Measurements from ENCODE around the gene CRB1. TPM values are rescaled to one million over a fixed set of nuclear protein-coding genes. Genes with fewer than 3 reads are reported as not detected.

CRB1 gene
- polyA plus RNA-seq, 1 donor from 2014 or later: 2.3 TPM

- TF ChIP-seq MXI1 (conservative IDR thresholded peaks at IDR 0.05; ENCODE audit: poor library complexity, severe bottlenecking) (no peak), POLR2AphosphoS5 (IDR thresholded peaks at IDR 0.05) (no peak), EZH2 (IDR thresholded peaks at IDR 0.05; ENCODE audit: borderline replicate concordance, insufficient read depth, low read length, poor library complexity, severe bottlenecking) (no peak), TAF1 (IDR thresholded peaks at IDR 0.05; ENCODE audit: low read depth) (no peak), EP300 (conservative IDR thresholded peaks at IDR 0.05; ENCODE audit: poor library complexity, severe bottlenecking) (no peak), SMC3 (conservative IDR thresholded peaks at IDR 0.05; ENCODE audit: poor library complexity) (no peak), RAD21 (conservative IDR thresholded peaks at IDR 0.05) (no peak)
- TF ChIP-seq, protein P1, sequence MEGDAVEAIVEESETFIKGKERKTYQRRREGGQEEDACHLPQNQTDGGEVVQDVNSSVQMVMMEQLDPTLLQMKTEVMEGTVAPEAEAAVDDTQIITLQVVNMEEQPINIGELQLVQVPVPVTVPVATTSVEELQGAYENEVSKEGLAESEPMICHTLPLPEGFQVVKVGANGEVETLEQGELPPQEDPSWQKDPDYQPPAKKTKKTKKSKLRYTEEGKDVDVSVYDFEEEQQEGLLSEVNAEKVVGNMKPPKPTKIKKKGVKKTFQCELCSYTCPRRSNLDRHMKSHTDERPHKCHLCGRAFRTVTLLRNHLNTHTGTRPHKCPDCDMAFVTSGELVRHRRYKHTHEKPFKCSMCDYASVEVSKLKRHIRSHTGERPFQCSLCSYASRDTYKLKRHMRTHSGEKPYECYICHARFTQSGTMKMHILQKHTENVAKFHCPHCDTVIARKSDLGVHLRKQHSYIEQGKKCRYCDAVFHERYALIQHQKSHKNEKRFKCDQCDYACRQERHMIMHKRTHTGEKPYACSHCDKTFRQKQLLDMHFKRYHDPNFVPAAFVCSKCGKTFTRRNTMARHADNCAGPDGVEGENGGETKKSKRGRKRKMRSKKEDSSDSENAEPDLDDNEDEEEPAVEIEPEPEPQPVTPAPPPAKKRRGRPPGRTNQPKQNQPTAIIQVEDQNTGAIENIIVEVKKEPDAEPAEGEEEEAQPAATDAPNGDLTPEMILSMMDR (IDR thresholded peaks at IDR 0.05; ENCODE audit: poor library complexity, severe bottlenecking): no peak
- TF ChIP-seq, protein P2, sequence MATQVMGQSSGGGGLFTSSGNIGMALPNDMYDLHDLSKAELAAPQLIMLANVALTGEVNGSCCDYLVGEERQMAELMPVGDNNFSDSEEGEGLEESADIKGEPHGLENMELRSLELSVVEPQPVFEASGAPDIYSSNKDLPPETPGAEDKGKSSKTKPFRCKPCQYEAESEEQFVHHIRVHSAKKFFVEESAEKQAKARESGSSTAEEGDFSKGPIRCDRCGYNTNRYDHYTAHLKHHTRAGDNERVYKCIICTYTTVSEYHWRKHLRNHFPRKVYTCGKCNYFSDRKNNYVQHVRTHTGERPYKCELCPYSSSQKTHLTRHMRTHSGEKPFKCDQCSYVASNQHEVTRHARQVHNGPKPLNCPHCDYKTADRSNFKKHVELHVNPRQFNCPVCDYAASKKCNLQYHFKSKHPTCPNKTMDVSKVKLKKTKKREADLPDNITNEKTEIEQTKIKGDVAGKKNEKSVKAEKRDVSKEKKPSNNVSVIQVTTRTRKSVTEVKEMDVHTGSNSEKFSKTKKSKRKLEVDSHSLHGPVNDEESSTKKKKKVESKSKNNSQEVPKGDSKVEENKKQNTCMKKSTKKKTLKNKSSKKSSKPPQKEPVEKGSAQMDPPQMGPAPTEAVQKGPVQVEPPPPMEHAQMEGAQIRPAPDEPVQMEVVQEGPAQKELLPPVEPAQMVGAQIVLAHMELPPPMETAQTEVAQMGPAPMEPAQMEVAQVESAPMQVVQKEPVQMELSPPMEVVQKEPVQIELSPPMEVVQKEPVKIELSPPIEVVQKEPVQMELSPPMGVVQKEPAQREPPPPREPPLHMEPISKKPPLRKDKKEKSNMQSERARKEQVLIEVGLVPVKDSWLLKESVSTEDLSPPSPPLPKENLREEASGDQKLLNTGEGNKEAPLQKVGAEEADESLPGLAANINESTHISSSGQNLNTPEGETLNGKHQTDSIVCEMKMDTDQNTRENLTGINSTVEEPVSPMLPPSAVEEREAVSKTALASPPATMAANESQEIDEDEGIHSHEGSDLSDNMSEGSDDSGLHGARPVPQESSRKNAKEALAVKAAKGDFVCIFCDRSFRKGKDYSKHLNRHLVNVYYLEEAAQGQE (IDR thresholded peaks at IDR 0.05; ENCODE audit: borderline replicate concordance): no peak
These were observed 9.1 kb downstream of the CRB1 start for GRCh38 chr1:197277166-197277565.

GRCh38 chr1:197284325-197284724 is 16.3 kb downstream of the CRB1 start:
- Histone ChIP-seq H2AFZ (ENCODE audit: low read depth, low read length) (no peak overlapping the region), H3K9ac (ENCODE audit: low read length) (no peak overlapping the region), H3F3A (ENCODE audit: insufficient read depth, low read length, poor library complexity, severe bottlenecking) (no peaks in the 10 kb centered on the region), H3K27me3 (ENCODE audit: insufficient read depth, low read depth, low read length) (no peaks in the 10 kb centered on the region), H3K79me2 (replicated peaks; ENCODE audit: insufficient read depth, low read length) (no peaks in the 10 kb centered on the region), H4K20me1 (ENCODE audit: insufficient read depth) (no peaks in the 10 kb centered on the region), H3K9me2 (ENCODE audit: insufficient read depth, low read length) (no peaks in the 10 kb centered on the region), H3K4me3 (ENCODE audit: low read length) (no peak overlapping the region), H3K27ac (ENCODE audit: low read length) (no peak overlapping the region), H3K4me2 (ENCODE audit: low read length) (no peak overlapping the region), H3K9me3 (ENCODE audit: low read length) (no peaks in the 10 kb centered on the region), H3K36me3 (ENCODE audit: insufficient read depth, low read length) (no peaks in the 10 kb centered on the region)
- TF ChIP-seq POLR2AphosphoS5 (IDR thresholded peaks at IDR 0.05) (no peak), MXI1 (conservative IDR thresholded peaks at IDR 0.05; ENCODE audit: poor library complexity, severe bottlenecking) (no peak)

More at GRCh38 chr1:197277166-197277565, 9.1 kb downstream of the CRB1 start:
- no peaks in the 10 kb centered on the region for H3K36me3 ChIP-seq (ENCODE audit: insufficient read depth, low read length)
- H3K4me2 ChIP-seq (ENCODE audit: low read length): no peak overlapping the region
- no peaks in the 10 kb centered on the region for H3K9me2 ChIP-seq (ENCODE audit: insufficient read depth, low read length)
- no peaks in the 10 kb centered on the region for H4K20me1 ChIP-seq (ENCODE audit: insufficient read depth)
- H3K9ac ChIP-seq (ENCODE audit: low read length): no peak overlapping the region
- H3F3A ChIP-seq (ENCODE audit: insufficient read depth, low read length, poor library complexity, severe bottlenecking): no peaks in the 10 kb centered on the region
- H3K27ac ChIP-seq (ENCODE audit: low read length): no peak overlapping the region
- H3K27me3 ChIP-seq (ENCODE audit: insufficient read depth, low read depth, low read length): no peaks in the 10 kb centered on the region
- H3K9me3 ChIP-seq (ENCODE audit: low read length): no peaks in the 10 kb centered on the region
- H3K79me2 ChIP-seq (replicated peaks; ENCODE audit: insufficient read depth, low read length): peaks cover 5% of the 10 kb centered on the region
- H3K4me3 ChIP-seq (ENCODE audit: low read length): no peak overlapping the region
- H2AFZ ChIP-seq (ENCODE audit: low read depth, low read length): no peak overlapping the region

DNA sequence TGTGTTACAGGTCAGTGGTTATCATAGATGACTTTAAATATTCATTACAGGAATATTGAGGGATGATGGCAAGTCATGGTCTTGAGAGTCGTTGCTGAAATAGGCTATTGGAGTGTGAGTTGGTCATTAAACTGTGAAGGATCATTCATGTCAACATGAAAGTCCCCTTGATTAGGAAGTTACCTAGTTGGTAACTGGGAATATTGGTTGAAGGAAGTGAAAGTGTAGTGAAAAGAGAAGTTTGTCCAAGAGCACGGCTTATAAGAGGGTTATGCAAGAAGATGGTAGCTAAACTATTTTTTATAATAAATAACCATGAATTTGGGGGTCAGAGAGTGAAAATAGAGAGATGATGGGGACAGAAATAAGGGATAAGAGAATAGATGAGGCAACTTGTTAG is 16.9 kb downstream of the CRB1 start:
- no peaks in the 10 kb centered on the region for H4K20me1 ChIP-seq (ENCODE audit: insufficient read depth)
- no peaks in the 10 kb centered on the region for H3K79me2 ChIP-seq (replicated peaks; ENCODE audit: insufficient read depth, low read length)
- no peaks in the 10 kb centered on the region for H3K27me3 ChIP-seq (ENCODE audit: insufficient read depth, low read depth, low read length)
- no peak overlapping the region for H3K4me2 ChIP-seq (ENCODE audit: low read length)
- TF ChIP-seq TAF1 (IDR thresholded peaks at IDR 0.05; ENCODE audit: low read depth): no peak
- no peak for TF ChIP-seq EP300 (conservative IDR thresholded peaks at IDR 0.05; ENCODE audit: poor library complexity, severe bottlenecking)
- TF ChIP-seq MXI1 (conservative IDR thresholded peaks at IDR 0.05; ENCODE audit: poor library complexity, severe bottlenecking): no peak
- TF ChIP-seq POLR2AphosphoS5 (IDR thresholded peaks at IDR 0.05): no peak
- no peak for TF ChIP-seq SMC3 (conservative IDR thresholded peaks at IDR 0.05; ENCODE audit: poor library complexity)
- TF ChIP-seq, protein P2 (IDR thresholded peaks at IDR 0.05; ENCODE audit: borderline replicate concordance): no peak
- TF ChIP-seq, protein P1 (IDR thresholded peaks at IDR 0.05; ENCODE audit: poor library complexity, severe bottlenecking): no peak
- TF ChIP-seq EZH2 (IDR thresholded peaks at IDR 0.05; ENCODE audit: borderline replicate concordance, insufficient read depth, low read length, poor library complexity, severe bottlenecking): no peak
- no peak for TF ChIP-seq RAD21 (conservative IDR thresholded peaks at IDR 0.05)
- no peak overlapping the region for H3K27ac ChIP-seq (ENCODE audit: low read length)
- H3K9me2 ChIP-seq (ENCODE audit: insufficient read depth, low read length): no peaks in the 10 kb centered on the region
- no peak overlapping the region for H3K9ac ChIP-seq (ENCODE audit: low read length)
- no peaks in the 10 kb centered on the region for H3K36me3 ChIP-seq (ENCODE audit: insufficient read depth, low read length)
- no peaks in the 10 kb centered on the region for H3K9me3 ChIP-seq (ENCODE audit: low read length)
- no peak overlapping the region for H3K4me3 ChIP-seq (ENCODE audit: low read length)
- no peak overlapping the region for H2AFZ ChIP-seq (ENCODE audit: low read depth, low read length)
- H3F3A ChIP-seq (ENCODE audit: insufficient read depth, low read length, poor library complexity, severe bottlenecking): no peaks in the 10 kb centered on the region

Data from neural cell (in vitro differentiated cells).